H1 (cell line): ENCODE results near the gene BBS7. TPM values are rescaled to one million over a fixed set of nuclear protein-coding genes. Genes with fewer than 3 reads are reported as not detected.

Experiments
- polyA plus RNA-seq, 7 experiments: library from polyadenylated mRNA; depleted of rRNA in 3 of 7; stranded (reverse) in 5 of 7; unstranded in 2 of 7; fragments of >200 nt in 5 of 7; fragments of 200-250 nt in 2 of 7; gene quantifications; 1 replicate in 5 of 7; 2 replicates in 1 of 7; 4 replicates in 1 of 7; pipeline versions ENCODE4 v1.2.1 to v1.2.3, GENCODE V29; 2011 to 2013; ENCODE audit warnings: missing spikeins in 2 of 7, mixed read lengths in 2 of 7
- total RNA-seq: library from RNA; stranded (reverse); fragmentation: NEBNext Ultra II Directional; extraction: Animal tissue kit (Norgen Biotek cat#: 25700); gene quantifications from 2 replicates; pipeline ENCODE4 v1.2.1, GENCODE V29; 2021
- TF ChIP-seq, protein P1 (sequence below): IDR thresholded peaks from 2 replicates; pipeline ENCODE4 v1.6.1; 2012; ENCODE audit warnings: low read length, inconsistent platforms

BBS7 gene
- total and polyA plus RNA-seq, 2 of the 8 experiments (the other 6 are each of a cell fraction or from before 2014, with no cell fraction given): 16.6 to 21.5 TPM

DNA sequence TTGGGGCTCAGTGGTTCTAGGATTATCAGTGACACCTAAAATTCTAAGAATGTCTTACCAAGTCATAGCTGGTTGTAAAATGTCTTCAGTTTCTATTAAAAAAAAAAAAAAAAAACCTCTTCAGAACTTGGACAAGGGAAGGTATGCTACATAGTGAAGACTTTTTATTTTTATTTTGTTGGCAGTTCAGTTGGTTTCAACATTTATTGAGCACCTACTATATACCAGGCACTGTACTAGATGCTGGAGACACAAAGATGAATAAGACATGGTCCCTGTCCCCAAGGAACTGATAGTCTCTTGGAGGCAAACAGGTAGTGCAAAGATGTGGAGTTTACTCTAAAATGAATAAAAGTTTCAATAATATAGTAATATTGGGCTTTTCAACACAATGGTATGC, 8.9 kb upstream of the BBS7 start (continued):
- TF ChIP-seq, protein P1, sequence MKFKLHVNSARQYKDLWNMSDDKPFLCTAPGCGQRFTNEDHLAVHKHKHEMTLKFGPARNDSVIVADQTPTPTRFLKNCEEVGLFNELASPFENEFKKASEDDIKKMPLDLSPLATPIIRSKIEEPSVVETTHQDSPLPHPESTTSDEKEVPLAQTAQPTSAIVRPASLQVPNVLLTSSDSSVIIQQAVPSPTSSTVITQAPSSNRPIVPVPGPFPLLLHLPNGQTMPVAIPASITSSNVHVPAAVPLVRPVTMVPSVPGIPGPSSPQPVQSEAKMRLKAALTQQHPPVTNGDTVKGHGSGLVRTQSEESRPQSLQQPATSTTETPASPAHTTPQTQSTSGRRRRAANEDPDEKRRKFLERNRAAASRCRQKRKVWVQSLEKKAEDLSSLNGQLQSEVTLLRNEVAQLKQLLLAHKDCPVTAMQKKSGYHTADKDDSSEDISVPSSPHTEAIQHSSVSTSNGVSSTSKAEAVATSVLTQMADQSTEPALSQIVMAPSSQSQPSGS: no peak
